IMR-90 (cell line): ENCODE results near the gene ANO4.
A peak's percentile ranks its signal among the peaks of the same experiment; 100 is the strongest.

Experiments
- FOS ChIP-seq: fragments of 150-350 bp; IDR thresholded peaks from 2 replicates; pipeline ENCODE4 v1.6.1; 2016; ENCODE audit warnings: low read depth, low read length
- TF ChIP-seq, protein P1 (sequence below): conservative IDR thresholded peaks from 2 replicates; pipeline ENCODE4 v1.5.1; 2012; ENCODE audit warnings: mild to moderate bottlenecking, low read depth, low read length, improper control_type of control experiment

DNA sequence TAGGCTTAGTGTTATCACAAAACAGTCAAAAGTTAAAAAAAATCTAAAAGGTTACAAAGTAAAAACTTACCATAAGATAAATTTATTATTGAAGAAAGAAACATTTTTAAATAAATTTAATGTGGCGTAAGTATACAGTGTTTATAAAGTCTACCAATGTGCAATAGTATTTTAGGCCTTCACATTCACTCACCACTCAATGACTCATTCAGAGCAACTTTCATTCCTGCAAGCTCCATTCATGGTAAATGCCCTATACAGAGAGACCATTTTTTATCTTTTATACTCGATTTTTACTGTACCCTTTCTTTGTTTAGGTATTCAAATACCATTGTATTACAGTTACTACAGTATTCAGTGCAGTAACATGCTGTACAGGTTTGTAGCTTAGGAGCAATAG lies 124.5 kb downstream of the ANO4 start:
- TF ChIP-seq FOS, result peak; percentile 50; the same call in 1 of the 2 replicates
- TF ChIP-seq, protein P1, sequence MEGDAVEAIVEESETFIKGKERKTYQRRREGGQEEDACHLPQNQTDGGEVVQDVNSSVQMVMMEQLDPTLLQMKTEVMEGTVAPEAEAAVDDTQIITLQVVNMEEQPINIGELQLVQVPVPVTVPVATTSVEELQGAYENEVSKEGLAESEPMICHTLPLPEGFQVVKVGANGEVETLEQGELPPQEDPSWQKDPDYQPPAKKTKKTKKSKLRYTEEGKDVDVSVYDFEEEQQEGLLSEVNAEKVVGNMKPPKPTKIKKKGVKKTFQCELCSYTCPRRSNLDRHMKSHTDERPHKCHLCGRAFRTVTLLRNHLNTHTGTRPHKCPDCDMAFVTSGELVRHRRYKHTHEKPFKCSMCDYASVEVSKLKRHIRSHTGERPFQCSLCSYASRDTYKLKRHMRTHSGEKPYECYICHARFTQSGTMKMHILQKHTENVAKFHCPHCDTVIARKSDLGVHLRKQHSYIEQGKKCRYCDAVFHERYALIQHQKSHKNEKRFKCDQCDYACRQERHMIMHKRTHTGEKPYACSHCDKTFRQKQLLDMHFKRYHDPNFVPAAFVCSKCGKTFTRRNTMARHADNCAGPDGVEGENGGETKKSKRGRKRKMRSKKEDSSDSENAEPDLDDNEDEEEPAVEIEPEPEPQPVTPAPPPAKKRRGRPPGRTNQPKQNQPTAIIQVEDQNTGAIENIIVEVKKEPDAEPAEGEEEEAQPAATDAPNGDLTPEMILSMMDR, result no peak
